Mesenchymal stem cell (in vitro differentiated cells and primary cell): ENCODE results near the gene PLEKHA8.

Experiments
- DNase-seq: peaks from one replicate; pipeline ENCODE4 v3.0.0-alpha.2; 2013
- H2AFZ ChIP-seq: one replicate; pipeline ENCODE4 v1.6.1; 2013; ENCODE audit warnings: low read depth, mild to moderate bottlenecking, control low read depth, inconsistent platforms, low read length, moderate library complexity
- H2AK5ac ChIP-seq: 2 replicates; pipeline ENCODE4 v1.6.1; 2013; ENCODE audit warnings: low read length, moderate library complexity, mild to moderate bottlenecking, inconsistent platforms; ENCODE audit not compliant: severe bottlenecking
- H2BK120ac ChIP-seq: one replicate; pipeline ENCODE4 v1.6.1; 2013; ENCODE audit warnings: low read depth, mild to moderate bottlenecking, inconsistent platforms, low read length, moderate library complexity
- H2BK12ac ChIP-seq, 2 experiments: one replicate each; pipeline ENCODE4 v1.6.1; 2013; ENCODE audit warnings: inconsistent platforms in 2 of 2, low read length in 2 of 2, mild to moderate bottlenecking in 2 of 2, moderate library complexity in 2 of 2, control low read depth in 1 of 2
- H2BK15ac ChIP-seq: one replicate; pipeline ENCODE4 v1.6.1; 2013; ENCODE audit warnings: mild to moderate bottlenecking, low read depth, inconsistent platforms; ENCODE audit not compliant: poor library complexity, severe bottlenecking
- H2BK5ac ChIP-seq: 2 replicates; pipeline ENCODE4 v1.6.1; 2013; ENCODE audit warnings: low read depth, mild to moderate bottlenecking, low read length, control low read depth, inconsistent platforms; ENCODE audit not compliant: poor library complexity, severe bottlenecking
- H3K14ac ChIP-seq, 2 experiments: one replicate each; pipeline ENCODE4 v1.6.1; 2013; ENCODE audit warnings: inconsistent platforms in 2 of 2, low read length in 2 of 2, control low read depth in 1 of 2, mild to moderate bottlenecking in 1 of 2, moderate library complexity in 1 of 2
- H3K18ac ChIP-seq, 2 experiments: one replicate each; pipeline ENCODE4 v1.6.1; 2013; ENCODE audit warnings: inconsistent platforms in 2 of 2, low read length in 2 of 2, control low read depth in 1 of 2, low read depth in 1 of 2, mild to moderate bottlenecking in 1 of 2
- H3K23ac ChIP-seq, 2 experiments: one replicate each; pipeline ENCODE4 v1.6.1; 2013; ENCODE audit warnings: inconsistent platforms in 2 of 2, low read length in 2 of 2, mild to moderate bottlenecking in 2 of 2, moderate library complexity in 2 of 2, control low read depth in 1 of 2
- H3K27ac ChIP-seq: 2 replicates; pipeline ENCODE4 v1.5.1; 2013; ENCODE audit warnings: mild to moderate bottlenecking, moderate library complexity, low read length, control low read depth, inconsistent platforms; ENCODE audit not compliant: poor library complexity, severe bottlenecking
- H3K27me3 ChIP-seq, 2 experiments: 2 replicates each; pipeline versions ENCODE4 v1.6.1 to v1.7.0; 2013; ENCODE audit warnings: low read length in 2 of 2, mild to moderate bottlenecking in 2 of 2, moderate library complexity in 2 of 2, control low read depth in 1 of 2, inconsistent platforms in 1 of 2; ENCODE audit not compliant: control insufficient read depth in 1 of 2, insufficient read depth in 1 of 2
- H3K36me3 ChIP-seq, 2 experiments: 2 replicates each; pipeline versions ENCODE4 v1.6.1 to v1.7.0; 2013; ENCODE audit warnings: low read length in 2 of 2, control low read depth in 1 of 2, inconsistent platforms in 1 of 2, low read depth in 1 of 2, mild to moderate bottlenecking in 1 of 2; ENCODE audit not compliant: insufficient read depth in 2 of 2, control insufficient read depth in 1 of 2
- H3K4ac ChIP-seq, 2 experiments: one replicate each; pipeline ENCODE4 v1.6.1; 2013; ENCODE audit warnings: inconsistent platforms in 2 of 2, low read length in 2 of 2, mild to moderate bottlenecking in 2 of 2, moderate library complexity in 2 of 2, control low read depth in 1 of 2, low read depth in 1 of 2
- H3K4me1 ChIP-seq: 2 replicates; pipeline ENCODE4 v1.6.1; 2013; ENCODE audit warnings: low read depth, low read length, control low read depth; ENCODE audit not compliant: control insufficient read depth, insufficient read depth
- H3K4me2 ChIP-seq: 2 replicates; pipeline ENCODE4 v1.6.1; 2013; ENCODE audit warnings: low read length, mild to moderate bottlenecking, inconsistent platforms; ENCODE audit not compliant: poor library complexity, severe bottlenecking
- H3K4me3 ChIP-seq, 2 experiments: 2 replicates each; pipeline versions ENCODE4 v1.5.1 to v1.7.0; 2013; ENCODE audit warnings: low read length in 2 of 2, mild to moderate bottlenecking in 2 of 2, control low read depth in 1 of 2, low read depth in 1 of 2; ENCODE audit not compliant: insufficient read depth in 1 of 2
- H3K79me1 ChIP-seq: replicated peaks from 2 replicates; pipeline ENCODE4 v1.6.1; 2013; ENCODE audit warnings: mild to moderate bottlenecking, control low read depth, low read length, inconsistent platforms; ENCODE audit not compliant: poor library complexity, severe bottlenecking
- H3K9ac ChIP-seq: 2 replicates; pipeline ENCODE4 v1.7.0; 2013; ENCODE audit warnings: mild to moderate bottlenecking, low read length, moderate library complexity
- H3K9me3 ChIP-seq: 2 replicates; pipeline ENCODE4 v1.7.0; 2013; ENCODE audit warnings: mild to moderate bottlenecking, low read length; ENCODE audit not compliant: control insufficient read depth
- H4K8ac ChIP-seq: one replicate; pipeline ENCODE4 v1.6.1; 2013; ENCODE audit warnings: inconsistent platforms, mild to moderate bottlenecking, low read length, moderate library complexity
- H4K91ac ChIP-seq: one replicate; pipeline ENCODE4 v1.6.1; 2013; ENCODE audit warnings: mild to moderate bottlenecking, low read length, inconsistent platforms
- WGBS: methylation state at CpG from one replicate; pipeline ENCODE4 v1.1.7; 2013; ENCODE audit warnings: mixed read lengths; 5-methylcytosine and 5-hydroxymethylcytosine counted together

Gene PLEKHA8

DNA sequence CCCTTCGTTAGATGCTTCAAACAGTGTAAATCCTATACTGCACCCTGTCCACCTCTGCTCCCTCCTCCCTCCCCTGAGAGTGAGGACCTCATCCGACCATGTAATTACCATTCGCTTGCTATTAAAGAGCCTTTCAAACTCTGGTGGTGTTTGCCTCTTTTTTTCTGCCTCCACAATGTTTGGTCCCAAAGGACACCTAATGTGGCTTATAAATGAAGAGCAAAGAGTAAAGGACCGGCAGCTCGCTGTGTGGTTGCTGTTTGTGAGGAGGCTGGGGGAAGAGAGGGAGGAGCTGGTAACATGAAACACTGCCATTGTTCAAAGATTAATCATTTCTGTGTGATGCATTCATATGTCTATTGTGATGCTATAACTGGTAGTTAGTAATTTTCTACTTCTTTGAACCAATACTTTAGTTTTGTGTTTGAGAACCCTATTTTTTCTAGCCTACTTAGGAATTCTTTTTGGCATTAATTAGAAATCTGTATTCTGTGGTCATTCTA is 134.5 kb downstream of the PLEKHA8 start:
- peaks cover 1% of the 10 kb centered on the region for H3K79me1 ChIP-seq
- H2BK12ac ChIP-seq = no peak overlapping the region
- no peak overlapping the region for H3K4ac ChIP-seq
- H3K4me3 ChIP-seq = peak overlapping the region in 1 of 2 experiments; percentile 22
- H2AFZ ChIP-seq = no peak overlapping the region
- no peak overlapping the region for H2AK5ac ChIP-seq
- no peak overlapping the region for H2BK120ac ChIP-seq
- 44% methylated on average over 5 of the region's 5 CpGs for WGBS
- H2BK15ac ChIP-seq = no peak overlapping the region
- H3K4me2 ChIP-seq = no peak overlapping the region
- H3K27ac ChIP-seq = no peak overlapping the region
- H3K9ac ChIP-seq = peak overlapping the region; percentile 61
- H3K9me3 ChIP-seq = no peaks in the 10 kb centered on the region
- H4K8ac ChIP-seq = no peak overlapping the region
- DNase-seq = no peak
- H3K36me3 ChIP-seq = peaks cover 3 to 14% of the 10 kb centered on the region in 2 experiments
- H3K18ac ChIP-seq = no peak overlapping the region
- no peak overlapping the region for H2BK5ac ChIP-seq
- H3K14ac ChIP-seq = no peak overlapping the region
- no peak overlapping the region for H4K91ac ChIP-seq
- no peak overlapping the region for H3K23ac ChIP-seq
- peaks cover 13% of the 10 kb centered on the region for H3K4me1 ChIP-seq
- H3K27me3 ChIP-seq = no peaks in the 10 kb centered on the region

DNA sequence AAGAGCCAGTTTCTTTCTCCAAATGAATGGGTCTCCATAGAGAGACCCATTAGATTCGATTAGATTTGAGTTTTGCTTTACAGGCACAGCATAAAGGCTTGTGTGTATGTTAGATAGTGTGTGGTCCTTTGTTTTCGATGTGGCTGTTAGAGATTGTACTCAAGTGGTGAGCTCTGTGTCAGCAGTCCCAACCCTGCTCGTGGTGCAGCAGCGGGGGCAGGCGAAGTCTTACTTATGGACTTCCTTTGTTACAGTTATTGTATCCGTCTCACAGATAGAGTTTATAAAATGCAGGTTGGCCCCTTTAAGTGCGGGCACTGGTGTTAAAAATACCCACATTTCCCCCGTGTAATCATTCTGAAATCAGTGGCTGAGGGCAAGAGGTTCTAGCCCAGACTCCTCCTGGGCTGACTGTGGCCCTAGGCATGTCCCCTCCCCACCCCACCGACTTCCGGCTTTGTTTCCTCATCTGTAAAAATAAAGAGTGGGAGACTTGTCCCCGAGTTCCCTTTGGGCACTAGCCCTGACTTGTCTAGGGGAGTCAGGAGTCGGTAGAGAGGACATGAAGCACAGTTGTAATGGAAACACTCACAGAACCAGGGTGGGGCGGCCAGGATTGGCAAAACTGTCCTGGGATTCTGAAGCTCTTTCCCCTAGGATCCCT is 135.2 kb downstream of the PLEKHA8 start:
- Histone ChIP-seq H3K27me3 (peaks cover 0 to 6% of the 10 kb centered on the region in 2 experiments), H3K36me3 (peaks cover 3 to 9% of the 10 kb centered on the region in 2 experiments), H4K91ac (no peak overlapping the region), H4K8ac (no peak overlapping the region), H3K9me3 (no peaks in the 10 kb centered on the region), H2BK12ac (no peak overlapping the region), H3K4me3 (peak overlapping the region in 1 of 2 experiments; percentile 22), H3K9ac (peak overlapping the region; percentile 61), H2AFZ (no peak overlapping the region), H3K27ac (no peak overlapping the region), H2BK15ac (no peak overlapping the region), H3K18ac (no peak overlapping the region), H2BK5ac (peak overlapping the region; percentile 36), H3K4me1 (peaks cover 13% of the 10 kb centered on the region), H3K14ac (no peak overlapping the region), H3K4ac (no peak overlapping the region), H3K23ac (no peak overlapping the region), H2BK120ac (no peak overlapping the region), H3K79me1 (peaks cover 1% of the 10 kb centered on the region), H3K4me2 (no peak overlapping the region), H2AK5ac (no peak overlapping the region)
- DNase-seq = no peak
- 75% methylated on average over 13 of the region's 13 CpGs for WGBS

DNA sequence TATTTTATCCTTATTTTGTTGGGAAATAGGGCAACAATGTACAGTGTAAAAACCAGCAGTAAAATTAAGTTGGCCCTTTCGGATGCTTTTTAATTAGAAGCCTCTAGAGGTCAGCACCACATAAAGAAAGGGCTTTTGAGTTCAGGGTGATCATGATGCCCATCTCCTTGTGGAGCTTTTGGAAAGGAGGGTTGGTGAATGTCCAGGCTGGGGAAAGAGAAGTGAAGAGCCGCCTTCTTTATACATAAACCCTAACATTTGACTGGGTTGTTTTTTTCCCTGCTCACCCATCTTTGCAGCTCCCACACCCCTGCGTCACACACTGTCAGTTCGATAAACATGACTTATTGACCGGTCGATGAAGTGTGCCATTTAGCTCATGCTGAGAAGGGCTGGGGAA is 136.4 kb downstream of the PLEKHA8 start:
- peak; percentile 63 for DNase-seq
- H3K18ac ChIP-seq = no peak overlapping the region
- peaks cover 0 to 7% of the 10 kb centered on the region in 2 experiments for H3K27me3 ChIP-seq
- no peak overlapping the region for H4K8ac ChIP-seq
- H4K91ac ChIP-seq = no peak overlapping the region
- no peaks in the 10 kb centered on the region for H3K9me3 ChIP-seq
- H2BK15ac ChIP-seq = no peak overlapping the region
- no peak overlapping the region for H2AK5ac ChIP-seq
- H3K23ac ChIP-seq = no peak overlapping the region
- peak overlapping the region; percentile 61 for H3K9ac ChIP-seq
- H3K14ac ChIP-seq = no peak overlapping the region
- no peak overlapping the region for H2AFZ ChIP-seq
- no peak overlapping the region for H2BK120ac ChIP-seq
- peaks cover 16% of the 10 kb centered on the region for H3K4me1 ChIP-seq
- no peak overlapping the region for H3K4me3 ChIP-seq
- no peak overlapping the region for H3K4me2 ChIP-seq
- H3K36me3 ChIP-seq = peaks cover 3 to 5% of the 10 kb centered on the region in 2 experiments
- H2BK12ac ChIP-seq = no peak overlapping the region
- no peak overlapping the region for H2BK5ac ChIP-seq
- no peak overlapping the region for H3K4ac ChIP-seq
- H3K27ac ChIP-seq = no peak overlapping the region
- WGBS = 79% methylated on average over 5 of the region's 6 CpGs
- peaks cover 1% of the 10 kb centered on the region for H3K79me1 ChIP-seq

DNA sequence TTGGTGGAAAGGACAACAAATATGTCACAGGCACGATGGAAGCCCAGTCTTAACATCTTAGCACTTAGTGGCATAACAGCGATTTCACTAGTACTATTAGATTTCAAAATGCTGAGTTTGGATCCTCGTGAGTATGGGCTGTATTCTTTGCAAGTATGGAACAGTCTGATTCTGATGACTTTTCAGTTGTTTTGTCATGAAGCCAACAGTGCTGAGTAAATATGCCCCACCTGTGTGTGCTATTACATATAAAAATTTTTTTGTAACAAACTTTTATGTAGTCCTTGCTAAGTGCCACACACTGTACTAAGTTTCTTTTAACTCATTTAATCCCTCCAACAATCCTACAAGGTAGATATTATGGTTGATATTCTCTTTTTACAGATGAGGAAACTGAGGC is 137.4 kb downstream of the PLEKHA8 start:
- Histone ChIP-seq H3K9me3 (no peaks in the 10 kb centered on the region), H2BK120ac (no peak overlapping the region), H3K4me3 (no peak overlapping the region), H4K8ac (no peak overlapping the region), H3K4me1 (peaks cover 14% of the 10 kb centered on the region), H2AK5ac (no peak overlapping the region), H3K23ac (no peak overlapping the region), H3K18ac (no peak overlapping the region), H4K91ac (no peak overlapping the region), H3K9ac (no peak overlapping the region), H3K27ac (no peak overlapping the region), H2BK5ac (no peak overlapping the region), H3K79me1 (peaks cover 1% of the 10 kb centered on the region), H2BK12ac (no peak overlapping the region), H2BK15ac (no peak overlapping the region), H3K14ac (no peak overlapping the region), H3K27me3 (peaks cover 0 to 7% of the 10 kb centered on the region in 2 experiments), H2AFZ (no peak overlapping the region), H3K4ac (no peak overlapping the region), H3K36me3 (peaks cover 3 to 5% of the 10 kb centered on the region in 2 experiments), H3K4me2 (no peak overlapping the region)
- no peak for DNase-seq
- WGBS = 84% methylated on average over 3 of the region's 3 CpGs
